Activated T-cell treated with anti-CD3 and anti-CD28 coated beads for 1 hour (primary cell): ENCODE results near the gene SPTB.

Experiments used
- DNase-seq: peaks from one replicate; pipeline ENCODE4 v3.0.0-alpha.2; 2020; ENCODE audit warnings: low read depth

The SPTB gene

DNA sequence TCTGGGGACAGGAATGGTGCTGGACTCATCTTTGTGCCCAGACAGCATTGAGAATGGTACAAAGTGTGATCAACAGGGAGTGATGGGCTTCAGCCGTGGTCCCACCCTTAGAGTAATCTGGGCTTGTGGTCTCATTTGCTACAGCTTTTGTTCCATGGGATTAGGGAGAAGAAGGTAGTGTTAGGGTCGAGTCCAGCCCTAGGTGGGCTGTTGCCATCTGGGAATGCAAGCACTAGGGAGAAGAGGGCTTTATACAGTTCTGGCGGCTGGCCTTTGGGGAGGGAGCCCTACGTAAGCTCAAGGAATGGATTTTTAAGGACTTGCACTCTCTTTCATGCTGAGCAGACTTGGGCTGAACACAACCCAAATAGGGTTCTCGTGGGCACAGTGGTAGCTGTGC lies 170.6 kb downstream of the SPTB start:
- no peak for DNase-seq

DNA sequence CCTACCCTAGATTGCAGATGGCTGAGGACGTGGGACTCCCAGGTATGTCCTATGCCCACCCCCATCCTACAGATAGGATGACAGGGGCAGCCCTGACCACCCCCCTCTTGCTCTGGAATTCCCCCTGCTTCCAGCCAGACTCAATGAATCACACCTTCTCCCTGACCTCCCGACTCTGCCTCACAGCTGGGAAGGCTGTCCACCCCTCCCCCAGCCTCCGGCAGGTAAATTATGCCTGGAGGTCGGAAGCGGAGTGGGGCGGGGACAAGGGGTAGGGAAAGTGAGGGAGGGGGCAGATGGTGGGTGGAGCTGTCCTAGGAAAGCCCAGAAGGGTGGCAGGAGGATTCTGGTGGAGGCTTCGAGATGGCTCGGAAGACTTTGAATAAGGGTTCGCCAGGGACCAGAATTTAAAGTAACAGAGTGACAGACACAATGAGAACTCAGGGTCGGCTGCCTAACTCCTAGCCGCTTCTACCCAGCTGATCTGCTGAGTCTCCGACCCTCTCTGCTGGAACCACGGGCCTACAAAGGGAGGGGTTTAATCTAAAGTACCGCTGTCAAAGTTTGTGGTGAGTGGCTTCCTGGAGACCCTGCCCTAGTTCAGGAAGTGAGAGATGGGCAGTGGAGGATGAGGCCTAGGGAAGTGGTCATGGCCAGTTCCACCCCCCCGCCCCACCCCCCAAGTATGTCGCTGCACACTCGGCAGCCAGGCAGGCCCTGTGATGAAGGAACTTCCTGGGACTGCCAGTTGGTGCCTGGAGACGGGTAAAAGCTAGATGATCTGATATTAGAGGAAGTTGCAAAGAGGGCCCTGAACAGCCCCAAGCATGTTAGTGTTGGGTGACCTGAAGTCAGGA lies 171.3 kb downstream of the SPTB start:
- DNase-seq: no peak

DNA sequence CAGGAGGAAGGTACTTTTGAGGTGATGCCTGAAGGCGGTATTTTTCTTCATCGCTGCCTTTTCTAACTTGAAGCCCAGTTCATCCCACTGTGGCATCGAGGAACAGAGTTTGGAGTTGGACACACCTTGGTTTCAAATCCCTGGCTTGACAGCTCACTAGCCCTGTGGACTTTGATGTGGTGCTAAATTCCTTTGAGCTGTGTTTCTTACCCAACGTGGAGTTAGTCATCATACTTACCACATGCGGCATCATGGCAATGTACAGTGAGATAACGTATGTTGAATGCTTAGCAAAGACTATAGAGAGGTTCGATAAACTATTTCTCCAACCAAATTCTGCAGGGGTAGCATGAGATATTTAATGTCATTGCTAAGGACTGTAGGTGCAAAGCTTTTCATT lies 172.0 kb downstream of the SPTB start:
- no peak for DNase-seq

GRCh38 chr14:64706593-64707193 lies 173.0 kb downstream of the SPTB start:
- DNase-seq: no peak

DNA sequence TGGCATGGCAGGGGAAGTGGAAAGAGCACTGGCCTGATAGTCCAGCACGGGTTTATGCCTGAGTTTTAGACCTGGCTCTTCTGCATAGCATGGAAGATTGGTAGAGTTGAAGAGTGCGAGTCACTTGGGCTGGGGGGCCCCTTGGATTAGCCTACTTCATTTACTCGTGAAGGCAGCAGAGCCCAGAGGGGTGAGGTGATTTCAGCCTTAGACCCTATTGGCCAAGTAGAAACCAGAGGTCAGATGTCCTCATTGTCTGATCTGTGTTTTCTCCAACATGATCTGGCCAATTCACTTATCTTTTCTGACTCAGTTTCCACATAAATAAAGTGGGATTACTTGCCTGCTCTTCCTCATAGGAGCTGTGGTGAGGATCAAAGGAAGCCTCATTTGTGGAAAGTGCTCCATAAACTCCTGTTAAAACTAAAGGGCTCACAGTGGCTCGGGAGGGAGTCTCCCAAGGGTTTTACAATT lies 173.6 kb downstream of the SPTB start:
- DNase-seq: no peak

DNA sequence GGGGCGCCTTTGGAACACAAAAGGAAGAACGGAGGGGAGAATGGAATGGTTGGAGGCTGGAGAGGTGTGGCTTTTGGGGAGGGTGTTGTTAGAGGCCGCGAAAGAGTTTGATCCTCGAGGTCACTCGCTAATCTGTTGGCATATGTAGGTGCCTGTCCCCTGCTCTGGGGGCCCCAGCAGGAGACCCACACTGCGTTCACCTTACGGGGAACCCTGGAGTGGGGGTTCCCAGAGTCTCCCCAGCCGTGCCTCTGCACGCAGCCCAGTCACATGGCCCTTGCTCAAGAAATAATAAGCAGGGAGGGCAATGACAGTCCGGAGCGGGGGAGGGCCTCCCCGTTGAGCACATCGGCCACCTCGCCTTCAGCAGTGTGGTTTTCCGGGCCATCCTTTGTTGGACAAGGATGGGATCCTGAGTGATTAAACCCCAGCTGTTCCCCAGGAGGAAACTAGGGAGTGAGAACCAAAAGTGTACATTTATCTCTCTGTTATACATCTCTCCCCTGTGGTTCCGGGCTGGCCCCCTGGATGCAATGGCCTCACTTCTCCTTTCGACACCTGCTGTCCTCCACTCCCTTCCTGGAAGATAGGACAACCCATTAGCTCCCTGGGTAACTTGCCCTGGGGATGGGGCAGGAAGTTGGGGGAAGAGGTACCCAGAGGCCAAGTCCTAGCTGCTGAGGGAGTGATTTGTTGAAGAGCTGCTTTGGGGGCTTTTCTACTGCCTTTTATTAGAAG lies 174.2 kb downstream of the SPTB start:
- no peak for DNase-seq

- DNase-seq: no peak
Measured at GRCh38 chr14:64704743-64705380, 174.8 kb downstream of the SPTB start.

GRCh38 chr14:64704143-64704742 lies 175.5 kb downstream of the SPTB start, which contains the start of gene PLEKHG3:
Gene PLEKHG3, plus strand, starts transcription at chr14:64704424. Its CDS starts 23,208 bp downstream, at chr14:64727632.
- no peak for DNase-seq

- no peak for DNase-seq
Measured at GRCh38 chr14:64703395-64704142, 176.1 kb downstream of the SPTB start.

- DNase-seq: no peak
Measured at GRCh38 chr14:64702493-64703394, 177.0 kb downstream of the SPTB start.

DNA sequence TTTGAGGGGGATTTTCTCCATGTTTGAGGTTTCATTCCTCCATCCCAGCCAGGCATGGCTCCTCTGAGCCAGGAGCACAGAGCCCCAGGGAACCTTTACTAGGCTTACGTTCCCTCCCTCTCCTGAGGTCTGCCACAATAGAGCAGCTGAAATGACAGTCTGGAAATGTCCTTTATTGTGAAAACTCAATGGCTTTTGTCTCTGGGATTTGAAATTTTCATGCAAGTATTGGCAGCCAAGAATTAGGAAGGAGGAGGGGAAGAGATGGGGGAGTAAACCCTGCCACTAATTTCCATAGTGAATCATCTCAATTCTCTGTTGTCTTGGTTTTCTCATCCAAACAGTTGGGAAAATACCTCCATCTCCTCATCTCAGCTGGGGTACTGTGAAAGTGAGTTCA lies 178.0 kb downstream of the SPTB start:
- DNase-seq: no peak

DNA sequence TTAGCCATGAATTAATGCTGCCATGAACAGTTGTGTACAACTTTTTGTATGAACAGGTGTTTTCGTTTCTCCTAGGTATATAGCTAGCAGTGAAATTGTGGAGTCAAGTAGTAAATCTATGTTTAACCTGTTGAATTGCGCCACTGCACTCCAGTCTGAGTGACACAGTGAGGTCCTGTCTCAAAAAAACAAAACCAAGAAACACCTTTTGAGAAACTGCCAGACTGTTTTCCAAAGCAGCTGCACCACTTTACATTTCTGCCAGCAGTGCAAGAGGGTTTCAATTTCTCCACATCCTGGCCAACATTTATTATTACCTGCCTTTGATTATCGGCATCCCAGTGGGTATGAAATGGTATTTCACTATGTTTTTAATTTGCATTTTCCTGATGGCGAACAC lies 178.8 kb downstream of the SPTB start:
- no peak for DNase-seq

DNA sequence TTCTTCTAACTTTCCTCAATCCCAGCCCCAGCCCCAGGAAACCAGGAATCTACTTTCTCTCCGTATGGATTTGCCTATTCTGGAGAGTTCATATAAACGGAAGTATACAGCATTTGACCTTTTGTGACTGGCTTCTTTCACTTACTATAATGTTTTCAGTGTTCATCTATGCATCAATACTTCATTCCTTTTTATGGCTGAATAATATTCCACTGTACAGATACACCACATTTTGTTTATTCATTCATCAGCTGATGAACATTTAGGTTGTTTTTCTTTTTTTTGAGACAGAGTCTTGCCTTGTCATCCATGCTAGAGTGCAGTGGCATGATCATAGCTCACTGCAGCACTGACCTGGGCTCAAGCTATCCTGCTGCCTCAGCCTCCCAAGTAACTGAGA lies 179.4 kb downstream of the SPTB start:
- no peak for DNase-seq

- no peak for DNase-seq
Measured at GRCh38 chr14:64698903-64699302, 180.8 kb downstream of the SPTB start.

- DNase-seq: no peak
Measured at GRCh38 chr14:64696355-64696857, 183.3 kb downstream of the SPTB start.
